IMR-90 (cell line): Measurements from ENCODE around the gene NDST3. TPM values are rescaled to one million over a fixed set of nuclear protein-coding genes. Genes with fewer than 3 reads are reported as not detected.

Experiments used
- ATAC-seq: fragments of 200-7000 bp; cut with Tn5 transposase; 2 replicates; pipeline ENCODE4 v1.9.1; 2020; ENCODE audit warnings: low read depth, mild to moderate bottlenecking, moderate library complexity
- BruUV-seq: library from RNA; stranded (reverse); fragments of 400-500 nt; replicated peaks from 2 replicates; lab custom pipeline; 2021; lab: Mats Ljungman, UMichigan
- CTCF ChIA-PET: fragments of 300-600 bp; formaldehyde crosslinking; extraction: SDS; loops from one replicate; lab custom pipeline; 2021; ENCODE audit warnings: antibody characterized with exemption; lab: Yijun Ruan, JAX
- POLR2A ChIA-PET: fragments of 300-600 bp; sonication (Branson Sonifier 250); formaldehyde crosslinking; loops from one replicate; lab custom pipeline; 2022; ENCODE audit warnings: antibody characterized with exemption; ENCODE audit not compliant: unreplicated experiment; lab: Charles Lee
- DNase-seq: peaks from one replicate; pipeline ENCODE4 v3.0.0; 2013
- H2AFZ ChIP-seq: replicated peaks from 2 replicates; pipeline ENCODE3; 2013; ENCODE audit warnings: low read length, mild to moderate bottlenecking; ENCODE audit not compliant: poor library complexity
- H2AK5ac ChIP-seq: 2 replicates; pipeline ENCODE4 v1.6.1; 2013; ENCODE audit warnings: low read depth, low read length, inconsistent platforms
- H2AK9ac ChIP-seq: replicated peaks from 2 replicates; pipeline ENCODE3; 2013; ENCODE audit warnings: mild to moderate bottlenecking, low read depth, low read length, moderate library complexity; ENCODE audit not compliant: poor library complexity
- H2BK120ac ChIP-seq: 2 replicates; pipeline ENCODE4 v1.6.1; 2013; ENCODE audit warnings: low read depth, low read length, inconsistent platforms
- H2BK15ac ChIP-seq: 3 replicates; pipeline ENCODE4 v1.6.1; 2013; ENCODE audit warnings: low read depth, low read length, inconsistent platforms
- H2BK20ac ChIP-seq: 2 replicates; pipeline ENCODE4 v1.6.1; 2013; ENCODE audit warnings: low read depth, mild to moderate bottlenecking, inconsistent platforms, low read length, moderate library complexity
- H2BK5ac ChIP-seq: 2 replicates; pipeline ENCODE4 v1.6.1; 2013; ENCODE audit warnings: mild to moderate bottlenecking, low read depth, low read length, inconsistent platforms; ENCODE audit not compliant: poor library complexity, severe bottlenecking
- H3K14ac ChIP-seq: replicated peaks from 2 replicates; pipeline ENCODE4 v1.6.1; 2013; ENCODE audit warnings: low read depth, low read length, inconsistent platforms
- H3K18ac ChIP-seq: 2 replicates; pipeline ENCODE4 v1.6.1; 2013; ENCODE audit warnings: low read depth, low read length, control low read depth
- H3K23ac ChIP-seq: 2 replicates; pipeline ENCODE4 v1.6.1; 2013; ENCODE audit warnings: low read depth, low read length, inconsistent platforms
- H3K27ac ChIP-seq: 2 replicates; pipeline ENCODE4 v1.5.1; 2013; ENCODE audit warnings: mild to moderate bottlenecking, control low read depth, low read length; ENCODE audit not compliant: insufficient read depth
- H3K27me3 ChIP-seq: 2 replicates; pipeline ENCODE4 v1.6.1; 2013; ENCODE audit warnings: low read length; ENCODE audit not compliant: control insufficient read depth, insufficient read depth
- H3K36me3 ChIP-seq: 2 replicates; pipeline ENCODE4 v1.6.1; 2013; ENCODE audit warnings: low read length, mixed read lengths; ENCODE audit not compliant: control insufficient read depth, insufficient read depth
- H3K4ac ChIP-seq: 2 replicates; pipeline ENCODE4 v1.6.1; 2013; ENCODE audit warnings: low read depth, low read length, inconsistent platforms
- H3K4me1 ChIP-seq: 2 replicates; pipeline ENCODE4 v1.6.1; 2013; ENCODE audit warnings: low read length, mixed read lengths; ENCODE audit not compliant: control insufficient read depth, insufficient read depth
- H3K4me2 ChIP-seq: 2 replicates; pipeline ENCODE4 v1.6.1; 2013; ENCODE audit warnings: low read depth, mild to moderate bottlenecking, control low read depth, low read length, moderate library complexity
- H3K4me3 ChIP-seq: 2 replicates; pipeline ENCODE4 v1.5.1; 2013; ENCODE audit warnings: low read depth, mild to moderate bottlenecking, control low read depth, low read length, moderate library complexity; ENCODE audit not compliant: insufficient read depth
- H3K56ac ChIP-seq: 2 replicates; pipeline ENCODE4 v1.6.1; 2013; ENCODE audit warnings: low read length, inconsistent platforms; ENCODE audit not compliant: insufficient read depth; ENCODE audit errors: extremely low read depth
- H3K79me1 ChIP-seq, 2 experiments: 2 replicates each; pipeline ENCODE4 v1.6.1; 2013; ENCODE audit warnings: low read length in 2 of 2, inconsistent platforms in 1 of 2, low read depth in 1 of 2
- H3K9ac ChIP-seq: 2 replicates; pipeline ENCODE4 v1.6.1; 2013; ENCODE audit warnings: low read depth, low read length, control low read depth
- H3K9me1 ChIP-seq: 2 replicates; pipeline ENCODE4 v1.6.1; 2013; ENCODE audit warnings: low read length, inconsistent platforms; ENCODE audit not compliant: insufficient read depth
- H3K9me3 ChIP-seq: 2 replicates; pipeline ENCODE4 v1.6.1; 2013; ENCODE audit warnings: low read length; ENCODE audit not compliant: control insufficient read depth, insufficient read depth
- H4K20me1 ChIP-seq: 2 replicates; pipeline ENCODE4 v1.6.1; 2013; ENCODE audit warnings: low read length, inconsistent platforms; ENCODE audit not compliant: insufficient read depth
- H4K5ac ChIP-seq: 2 replicates; pipeline ENCODE4 v1.6.1; 2013; ENCODE audit warnings: mild to moderate bottlenecking, low read depth, low read length, control low read depth
- H4K8ac ChIP-seq, 2 experiments: 2 replicates each; pipeline ENCODE4 v1.6.1; 2013; ENCODE audit warnings: low read depth in 2 of 2, low read length in 2 of 2, control low read depth in 1 of 2, inconsistent platforms in 1 of 2
- H4K91ac ChIP-seq: 2 replicates; pipeline ENCODE4 v1.6.1; 2013; ENCODE audit warnings: low read depth, low read length, inconsistent platforms; ENCODE audit not compliant: insufficient read depth
- CHD1 ChIP-seq: IDR thresholded peaks from 2 replicates; pipeline ENCODE4 v1.6.1; 2012; ENCODE audit warnings: low read depth, low read length, improper control_type of control experiment
- MAFK ChIP-seq: IDR thresholded peaks from 2 replicates; pipeline ENCODE4 v1.6.1; 2012; ENCODE audit warnings: low read depth, low read length, improper control_type of control experiment
- POLR2A ChIP-seq: IDR thresholded peaks from 2 replicates; pipeline ENCODE4 v1.6.1; 2012; ENCODE audit warnings: mild to moderate bottlenecking, low read depth, low read length
- RAD21 ChIP-seq: IDR thresholded peaks from 2 replicates; pipeline ENCODE4 v1.6.1; 2012; ENCODE audit warnings: low read length, improper control_type of control experiment
- RCOR1 ChIP-seq: IDR thresholded peaks from 2 replicates; pipeline ENCODE4 v1.6.1; 2012; ENCODE audit warnings: mild to moderate bottlenecking, low read length, improper control_type of control experiment; ENCODE audit not compliant: insufficient replicate concordance
- RFX5 ChIP-seq: IDR thresholded peaks from 2 replicates; pipeline ENCODE4 v1.8.0; 2012; ENCODE audit warnings: low read depth, mild to moderate bottlenecking, low read length, moderate library complexity
- SMC3 ChIP-seq: fragments of 150-350 bp; IDR thresholded peaks from 2 replicates; pipeline ENCODE4 v1.6.1; 2016; ENCODE audit warnings: low read depth, mild to moderate bottlenecking, antibody characterized with exemption, low read length, moderate library complexity
- WGBS, 2 experiments: methylation state at CpG; one replicate each; pipeline versions ENCODE4 v1.1.5 to v1.1.7; 2013; ENCODE audit warnings: missing lambda C conversion rate in 2 of 2; ENCODE audit not compliant: insufficient read length in 1 of 2; ENCODE audit errors: extremely low coverage in 2 of 2; 5-methylcytosine and 5-hydroxymethylcytosine counted together
- dilution Hi-C: fragments of 300-500 bp; cut with HindIII; formaldehyde crosslinking; loops from one replicate; pipeline ENCODE4 v1.14.3; 2018; ENCODE audit warnings: low sequenced_read_pairs; ENCODE audit not compliant: unreplicated experiment
- in situ Hi-C: fragments of 300-500 bp; cut with MboI; formaldehyde crosslinking; loops from 3 replicates; pipeline ENCODE4 v1.14.3; 2019; ENCODE audit warnings: low sequenced_read_pairs, inconsistent platforms, mixed read lengths
- intact Hi-C: fragments of 100-400 bp; cut with micrococcal nuclease; formaldehyde crosslinking; loops from 2 replicates; pipeline ENCODE4 v1.10.0; 2022
- polyA plus RNA-seq, 3 experiments: library from polyadenylated mRNA; depleted of rRNA; stranded (reverse); fragments of >200 nt; gene quantifications; 2 replicates each; pipeline ENCODE4 v1.2.3, GENCODE V29; 2012; ENCODE audit warnings: low replicate concordance in 1 of 3
- total RNA-seq: library from RNA; depleted of rRNA; stranded (reverse); fragments of >200 nt; gene quantifications from 2 replicates; pipeline ENCODE4 v1.2.3, GENCODE V29; 2012

Gene NDST3
- total and polyA plus RNA-seq, 2 of the 4 experiments (the other 2 are of a cell fraction): 0.10 to 0.18 TPM

DNA sequence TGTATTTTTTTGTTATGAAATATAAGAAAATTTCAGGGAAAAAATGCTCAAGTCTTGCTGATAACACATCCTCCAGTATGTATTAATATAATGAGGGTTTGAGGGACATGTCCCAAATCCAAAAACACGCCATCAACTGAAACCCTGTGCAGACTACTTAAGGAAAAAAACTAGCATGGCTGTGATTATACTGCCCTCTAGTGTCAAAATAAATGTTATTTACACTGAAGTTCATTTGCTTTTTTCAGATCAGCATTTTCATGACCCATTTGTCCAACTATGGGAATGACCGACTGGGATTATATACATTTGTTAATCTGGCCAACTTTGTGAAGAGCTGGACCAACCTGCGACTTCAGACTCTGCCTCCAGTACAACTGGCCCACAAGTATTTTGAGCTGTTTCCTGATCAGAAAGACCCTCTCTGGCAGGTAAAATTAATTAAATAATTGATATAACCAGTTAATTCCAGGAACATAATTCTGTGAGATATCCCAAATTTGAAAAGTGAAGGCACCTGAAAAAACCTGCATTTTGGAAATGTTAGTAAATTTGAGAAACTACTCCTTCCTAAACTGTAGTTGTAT is 190.1 kb downstream of the NDST3 start (continued):
- TF ChIP-seq MAFK: peak; percentile 50; the same call in 1 of the 2 replicates

DNA sequence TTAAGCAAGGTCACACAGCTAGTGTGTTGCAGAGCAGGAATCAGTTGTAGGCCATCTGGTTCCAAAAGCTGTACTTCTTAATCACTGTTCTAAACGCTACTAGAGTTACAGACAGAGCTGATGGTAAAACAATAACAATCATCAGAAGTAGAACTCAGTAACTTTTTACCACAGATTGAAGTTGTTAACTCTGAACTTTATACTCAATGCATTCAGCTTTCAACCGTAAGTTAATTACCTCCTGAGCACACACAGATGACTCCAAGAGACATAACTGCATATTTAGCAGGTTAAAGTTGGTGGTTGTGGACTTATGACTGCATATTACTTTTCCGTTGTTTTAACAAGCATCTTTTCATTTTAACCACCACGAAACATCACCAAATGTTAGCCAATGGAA is 191.2 kb downstream of the NDST3 start:
- no peaks in the 10 kb centered on the region for H3K27me3 ChIP-seq
- in situ Hi-C loops (loop anchor here (10.0 to 25.0 kb wide), 2 partner anchors 663 to 1091 kb away; no protein-coding TSS in a partner anchor), dilution Hi-C loops (no loop called here), intact Hi-C loops (loop anchor here (2.0 to 10.0 kb wide), 2 partner anchors 149 to 511 kb away; no protein-coding TSS in a partner anchor)
- no peak for TF ChIP-seq RFX5
- no peak for TF ChIP-seq SMC3
- TF ChIP-seq POLR2A: no peak
- TF ChIP-seq RAD21: no peak
- no peak for TF ChIP-seq CHD1
- TF ChIP-seq RCOR1: no peak
- H2BK5ac ChIP-seq: no peak overlapping the region
- H4K91ac ChIP-seq: no peak overlapping the region
- H4K20me1 ChIP-seq: no peaks in the 10 kb centered on the region
- no peaks in the 10 kb centered on the region for H3K79me1 ChIP-seq
- no CpG with 5 or more reads among the region's 4 CpGs for WGBS, 2 experiments
- H4K8ac ChIP-seq: no peak overlapping the region
- BruUV-seq: no TSS peak
- no peaks in the 10 kb centered on the region for H3K36me3 ChIP-seq
- H3K4ac ChIP-seq: no peak overlapping the region
- H3K23ac ChIP-seq: no peak overlapping the region
- no peak overlapping the region for H2BK15ac ChIP-seq
- ATAC-seq: no peak
- no peaks in the 10 kb centered on the region for H3K9me1 ChIP-seq
- no peak overlapping the region for H2BK20ac ChIP-seq
- H3K4me3 ChIP-seq: no peak overlapping the region
- H4K5ac ChIP-seq: no peak overlapping the region
- no peak overlapping the region for H3K14ac ChIP-seq
- no peak overlapping the region for H2AK5ac ChIP-seq
- no peak overlapping the region for H2AFZ ChIP-seq
- DNase-seq: no peak
- H3K9me3 ChIP-seq: no peaks in the 10 kb centered on the region
- no peaks in the 10 kb centered on the region for H3K4me1 ChIP-seq
- no peak overlapping the region for H3K18ac ChIP-seq
- H3K56ac ChIP-seq: no peak overlapping the region
- no peak overlapping the region for H3K4me2 ChIP-seq
- CTCF ChIA-PET: interaction anchor here (0.6 to 1.3 kb wide), 2 partner anchors 128 to 149 kb away, joined by 3 to 5 read pairs; no protein-coding TSS in a partner anchor
- H2BK120ac ChIP-seq: no peak overlapping the region
- no peak overlapping the region for H3K9ac ChIP-seq
- POLR2A ChIA-PET: no interaction called here
- no peak overlapping the region for H3K27ac ChIP-seq
- H2AK9ac ChIP-seq: no peak overlapping the region
